Liver (tissue), 9 donors: ENCODE results near the gene CCS. TPM values are rescaled to one million over a fixed set of nuclear protein-coding genes. Genes with fewer than 3 reads are reported as not detected.

Source experiments
- DNase-seq: peaks from one replicate; pipeline ENCODE4 v3.0.0-alpha.2; 2017; ENCODE audit warnings: low spot score
- H3K27ac ChIP-seq, 2 donors: one replicate each; pipeline ENCODE4 v1.7.0; 2013; ENCODE audit warnings: inconsistent platforms in 2 of 2, low read length in 2 of 2, control low read depth in 1 of 2, low read depth in 1 of 2, mild to moderate bottlenecking in 1 of 2
- H3K27me3 ChIP-seq, 4 donors: one replicate each; pipeline versions ENCODE4 v1.6.1 to v1.7.0; 2013; ENCODE audit warnings: low read length in 3 of 4, inconsistent platforms in 1 of 4, mild to moderate bottlenecking in 1 of 4, moderate library complexity in 1 of 4; ENCODE audit not compliant: control insufficient read depth in 4 of 4, insufficient read depth in 4 of 4
- H3K36me3 ChIP-seq, 4 donors: one replicate each; pipeline versions ENCODE4 v1.6.1 to v1.7.0; 2013; ENCODE audit warnings: low read length in 3 of 4, mild to moderate bottlenecking in 3 of 4, low read depth in 1 of 4, moderate library complexity in 1 of 4; ENCODE audit not compliant: control insufficient read depth in 4 of 4, insufficient read depth in 3 of 4
- H3K4me1 ChIP-seq, 4 donors: one replicate each; pipeline versions ENCODE4 v1.6.1 to v1.7.0; 2013; ENCODE audit warnings: low read length in 3 of 4, mild to moderate bottlenecking in 3 of 4, moderate library complexity in 1 of 4; ENCODE audit not compliant: control insufficient read depth in 4 of 4, insufficient read depth in 4 of 4
- H3K4me3 ChIP-seq, 3 donors: one replicate each; pipeline versions ENCODE4 v1.6.1 to v1.7.0; 2013; ENCODE audit warnings: low read length in 3 of 3, control low read depth in 1 of 3, low read depth in 1 of 3, mild to moderate bottlenecking in 1 of 3
- H3K9ac ChIP-seq, 2 donors: one replicate each; pipeline ENCODE4 v1.7.0; 2013; ENCODE audit warnings: low read length in 2 of 2, mild to moderate bottlenecking in 2 of 2, moderate library complexity in 2 of 2, control low read depth in 1 of 2, low read depth in 1 of 2
- H3K9me3 ChIP-seq, 4 donors: one replicate each; pipeline versions ENCODE4 v1.6.1 to v1.7.0; 2013; ENCODE audit warnings: low read length in 3 of 4; ENCODE audit not compliant: control insufficient read depth in 4 of 4
- EGR1 ChIP-seq, 2 donors: IDR thresholded peaks; 2 replicates each; pipeline ENCODE4 v1.6.1; 2016 to 2018; ENCODE audit warnings: antibody characterized with exemption in 2 of 2, low read depth in 2 of 2
- FOXA1 ChIP-seq: IDR thresholded peaks from 2 replicates; pipeline ENCODE4 v1.6.1; 2016; ENCODE audit warnings: antibody characterized with exemption
- FOXA2 ChIP-seq: IDR thresholded peaks from 2 replicates; pipeline ENCODE4 v1.6.1; 2016; ENCODE audit warnings: antibody characterized with exemption
- GABPA ChIP-seq, 2 donors: IDR thresholded peaks in 1 of 2; conservative IDR thresholded peaks in 1 of 2; 2 replicates each; pipeline ENCODE4 v1.6.1; 2016; ENCODE audit warnings: antibody characterized with exemption in 2 of 2, mild to moderate bottlenecking in 1 of 2, moderate library complexity in 1 of 2
- HNF4A ChIP-seq, 2 donors: conservative IDR thresholded peaks; 2 replicates each; pipeline ENCODE4 v1.6.1; 2016; ENCODE audit warnings: antibody characterized with exemption in 2 of 2, mild to moderate bottlenecking in 2 of 2
- HNF4G ChIP-seq: IDR thresholded peaks from 2 replicates; pipeline ENCODE4 v1.6.1; 2016; ENCODE audit warnings: antibody characterized with exemption
- JUND ChIP-seq, 2 donors: IDR thresholded peaks; 2 replicates each; pipeline ENCODE4 v1.6.1; 2016; ENCODE audit warnings: antibody characterized with exemption in 2 of 2
- NR2F2 ChIP-seq: IDR thresholded peaks from 2 replicates; pipeline ENCODE4 v1.6.1; 2016; ENCODE audit warnings: antibody characterized with exemption
- RAD21 ChIP-seq, 2 donors: IDR thresholded peaks; 2 replicates each; pipeline ENCODE4 v1.6.1; 2016; ENCODE audit warnings: antibody characterized with exemption in 2 of 2, mild to moderate bottlenecking in 2 of 2
- RXRA ChIP-seq, 2 donors: IDR thresholded peaks; 2 replicates each; pipeline ENCODE4 v1.6.1; 2017 to 2018; ENCODE audit warnings: antibody characterized with exemption in 2 of 2, mild to moderate bottlenecking in 1 of 2
- SP1 ChIP-seq: IDR thresholded peaks from 2 replicates; pipeline ENCODE4 v1.6.1; 2018; ENCODE audit warnings: antibody characterized with exemption, mild to moderate bottlenecking
- TAF1 ChIP-seq: conservative IDR thresholded peaks from 2 replicates; pipeline ENCODE4 v1.6.1; 2016; ENCODE audit warnings: antibody characterized with exemption, mild to moderate bottlenecking
- YY1 ChIP-seq: IDR thresholded peaks from 2 replicates; pipeline ENCODE4 v1.6.1; 2016; ENCODE audit warnings: antibody characterized with exemption, mild to moderate bottlenecking
- WGBS: extraction: QIAGEN DNeasy Blood & Tissue Kit; methylation state at CpG from one replicate; pipeline ENCODE4 v1.1.7; 2013; 5-methylcytosine and 5-hydroxymethylcytosine counted together
- polyA plus RNA-seq, 2 donors: library from polyadenylated mRNA; stranded (reverse) in 1 of 2; unstranded in 1 of 2; fragments of 200-250 nt in 1 of 2; fragments of >200 nt in 1 of 2; fragmentation: Nextera tagmentation in 1 of 2; extraction: Ambion mirVana in 1 of 2; gene quantifications; one replicate each; pipeline versions ENCODE4 v1.2.1 to v1.2.3, GENCODE V29; 2013 to 2015
- total RNA-seq, 2 donors: library from RNA; depleted of rRNA; stranded (reverse); fragments of >200 nt; gene quantifications; one replicate each; pipeline ENCODE4 v1.2.3, GENCODE V29; 2014
- TF ChIP-seq, protein P1 (sequence below): IDR thresholded peaks from 2 replicates; pipeline ENCODE4 v1.6.1; 2016; ENCODE audit warnings: antibody characterized with exemption, mild to moderate bottlenecking
- TF ChIP-seq, protein P2 (sequence below): IDR thresholded peaks from 2 replicates; pipeline ENCODE4 v1.6.1; 2016; ENCODE audit warnings: antibody characterized with exemption
- TF ChIP-seq, protein P3 (sequence below): IDR thresholded peaks from 2 replicates; pipeline ENCODE4 v1.6.1; 2016; ENCODE audit warnings: antibody characterized with exemption
- TF ChIP-seq, protein P4 (sequence below): IDR thresholded peaks from 2 replicates; pipeline ENCODE4 v1.6.1; 2016; ENCODE audit warnings: antibody characterized with exemption
- TF ChIP-seq, protein P5 (sequence below): fragments of 150-350 bp; IDR thresholded peaks from 2 replicates; pipeline ENCODE4 v1.5.1; 2017; ENCODE audit warnings: improper control_type of control experiment, low read depth, low read length; ENCODE audit not compliant: missing input control
- donor health status: healthy.
- donor health status: healthy.
- donor health status: healthy.
- donor health status: healthy.
- donor health status: healthy.

The CCS gene
- total and polyA plus RNA-seq, 4 donors = 30.2 to 80.2 (median 46.8) TPM

DNA sequence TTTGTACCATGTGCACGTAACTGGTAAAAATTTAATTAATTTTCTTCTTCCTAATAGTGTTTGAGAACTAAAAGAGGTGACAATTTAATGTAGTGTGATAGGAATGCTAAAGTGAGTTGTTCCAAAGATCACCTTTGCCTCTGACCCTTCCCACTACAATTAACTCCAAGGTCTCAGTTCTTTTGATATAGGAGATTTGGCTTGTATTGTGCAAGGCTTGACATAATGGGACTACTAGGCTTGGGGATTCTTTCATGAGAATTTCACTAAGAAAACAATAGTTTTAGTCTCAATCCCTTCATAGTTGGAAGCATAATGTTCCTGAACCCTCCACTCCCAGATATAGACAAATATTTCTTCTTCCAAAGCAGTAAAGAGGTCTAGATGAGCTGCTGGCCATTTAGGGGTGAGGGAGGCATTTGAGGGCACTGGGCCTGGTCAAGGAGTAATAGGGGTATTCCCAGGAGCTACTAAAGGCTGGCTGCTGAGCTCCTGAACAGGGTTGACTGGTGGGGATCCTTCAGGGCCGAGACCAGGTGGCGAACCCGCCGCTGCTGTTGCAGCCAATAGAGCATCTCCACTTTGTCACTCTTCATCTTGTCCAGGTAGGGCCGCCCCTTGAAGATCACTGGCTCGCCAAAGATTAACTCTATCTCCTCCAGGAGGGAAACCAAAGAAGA is 2.8 kb upstream of the CCS start:
- Histone ChIP-seq H3K36me3 (no peaks in the 10 kb centered on the region), H3K27ac (no peak overlapping the region), H3K9ac (no peak overlapping the region), H3K27me3 (no peaks in the 10 kb centered on the region), H3K4me1 (peaks cover 13 to 31% (median 24%) of the 10 kb centered on the region in 4 donors), H3K9me3 (no peaks in the 10 kb centered on the region), H3K4me3 (no peak overlapping the region)
- DNase-seq = no peak
- TF ChIP-seq, protein P1, sequence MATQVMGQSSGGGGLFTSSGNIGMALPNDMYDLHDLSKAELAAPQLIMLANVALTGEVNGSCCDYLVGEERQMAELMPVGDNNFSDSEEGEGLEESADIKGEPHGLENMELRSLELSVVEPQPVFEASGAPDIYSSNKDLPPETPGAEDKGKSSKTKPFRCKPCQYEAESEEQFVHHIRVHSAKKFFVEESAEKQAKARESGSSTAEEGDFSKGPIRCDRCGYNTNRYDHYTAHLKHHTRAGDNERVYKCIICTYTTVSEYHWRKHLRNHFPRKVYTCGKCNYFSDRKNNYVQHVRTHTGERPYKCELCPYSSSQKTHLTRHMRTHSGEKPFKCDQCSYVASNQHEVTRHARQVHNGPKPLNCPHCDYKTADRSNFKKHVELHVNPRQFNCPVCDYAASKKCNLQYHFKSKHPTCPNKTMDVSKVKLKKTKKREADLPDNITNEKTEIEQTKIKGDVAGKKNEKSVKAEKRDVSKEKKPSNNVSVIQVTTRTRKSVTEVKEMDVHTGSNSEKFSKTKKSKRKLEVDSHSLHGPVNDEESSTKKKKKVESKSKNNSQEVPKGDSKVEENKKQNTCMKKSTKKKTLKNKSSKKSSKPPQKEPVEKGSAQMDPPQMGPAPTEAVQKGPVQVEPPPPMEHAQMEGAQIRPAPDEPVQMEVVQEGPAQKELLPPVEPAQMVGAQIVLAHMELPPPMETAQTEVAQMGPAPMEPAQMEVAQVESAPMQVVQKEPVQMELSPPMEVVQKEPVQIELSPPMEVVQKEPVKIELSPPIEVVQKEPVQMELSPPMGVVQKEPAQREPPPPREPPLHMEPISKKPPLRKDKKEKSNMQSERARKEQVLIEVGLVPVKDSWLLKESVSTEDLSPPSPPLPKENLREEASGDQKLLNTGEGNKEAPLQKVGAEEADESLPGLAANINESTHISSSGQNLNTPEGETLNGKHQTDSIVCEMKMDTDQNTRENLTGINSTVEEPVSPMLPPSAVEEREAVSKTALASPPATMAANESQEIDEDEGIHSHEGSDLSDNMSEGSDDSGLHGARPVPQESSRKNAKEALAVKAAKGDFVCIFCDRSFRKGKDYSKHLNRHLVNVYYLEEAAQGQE = no peak
- TF ChIP-seq NR2F2 (no peak), RAD21 (IDR thresholded peaks at IDR 0.05) (no peak), TAF1 (no peak)
- WGBS = 96% methylated on average over 7 of the region's 7 CpGs

DNA sequence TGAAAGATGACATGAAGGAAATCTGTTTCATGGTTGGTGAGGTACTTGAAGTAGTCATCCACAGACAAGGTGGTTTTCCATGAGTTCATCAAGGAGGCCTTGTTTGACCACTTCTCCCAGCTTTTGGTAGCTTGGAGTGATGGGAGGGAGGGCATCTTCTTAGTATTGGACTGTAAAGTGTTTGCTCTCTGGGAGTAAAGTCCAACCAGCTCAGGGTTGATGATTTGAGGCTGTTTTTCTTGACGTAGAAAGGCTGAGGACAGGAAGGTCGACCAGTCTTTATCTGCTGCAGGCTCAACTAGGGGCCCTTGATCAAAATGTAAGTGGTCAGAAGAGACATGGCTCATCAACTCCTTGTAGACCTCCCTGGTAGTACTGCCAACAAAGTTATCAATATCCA is 1.8 kb upstream of the CCS start:
- no peak for DNase-seq
- 25% methylated on average over 2 of the region's 2 CpGs for WGBS
- no peaks in the 10 kb centered on the region for H3K27me3 ChIP-seq
- no peak overlapping the region for H3K27ac ChIP-seq
- no peak overlapping the region for H3K4me3 ChIP-seq
- peaks cover 13 to 35% (median 27%) of the 10 kb centered on the region in 4 donors for H3K4me1 ChIP-seq
- H3K9me3 ChIP-seq = no peaks in the 10 kb centered on the region
- no peak overlapping the region for H3K9ac ChIP-seq
- TF ChIP-seq, protein P2, sequence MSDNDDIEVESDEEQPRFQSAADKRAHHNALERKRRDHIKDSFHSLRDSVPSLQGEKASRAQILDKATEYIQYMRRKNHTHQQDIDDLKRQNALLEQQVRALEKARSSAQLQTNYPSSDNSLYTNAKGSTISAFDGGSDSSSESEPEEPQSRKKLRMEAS = no peak
- TF ChIP-seq HNF4A (conservative IDR thresholded peaks at IDR 0.05) (peak; percentile 89 to 93), SP1 (peak; percentile 43), HNF4G (peak; percentile 68), GABPA (IDR thresholded peaks at IDR 0.05 in 1 of 2, conservative IDR thresholded peaks at IDR 0.05 in 1 of 2) (no peak), NR2F2 (no peak), RXRA (IDR thresholded peaks at IDR 0.05) (peak in 1 of 2 donors; percentile 48), JUND (IDR thresholded peaks at IDR 0.05) (no peak), EGR1 (IDR thresholded peaks at IDR 0.05; ENCODE audit: low read depth in 2 of 2) (no peak), RAD21 (IDR thresholded peaks at IDR 0.05) (peak in 1 of 2 donors; percentile 13), FOXA1 (no peak), YY1 (peak; percentile 24), TAF1 (no peak), FOXA2 (no peak)
- TF ChIP-seq, protein P3, sequence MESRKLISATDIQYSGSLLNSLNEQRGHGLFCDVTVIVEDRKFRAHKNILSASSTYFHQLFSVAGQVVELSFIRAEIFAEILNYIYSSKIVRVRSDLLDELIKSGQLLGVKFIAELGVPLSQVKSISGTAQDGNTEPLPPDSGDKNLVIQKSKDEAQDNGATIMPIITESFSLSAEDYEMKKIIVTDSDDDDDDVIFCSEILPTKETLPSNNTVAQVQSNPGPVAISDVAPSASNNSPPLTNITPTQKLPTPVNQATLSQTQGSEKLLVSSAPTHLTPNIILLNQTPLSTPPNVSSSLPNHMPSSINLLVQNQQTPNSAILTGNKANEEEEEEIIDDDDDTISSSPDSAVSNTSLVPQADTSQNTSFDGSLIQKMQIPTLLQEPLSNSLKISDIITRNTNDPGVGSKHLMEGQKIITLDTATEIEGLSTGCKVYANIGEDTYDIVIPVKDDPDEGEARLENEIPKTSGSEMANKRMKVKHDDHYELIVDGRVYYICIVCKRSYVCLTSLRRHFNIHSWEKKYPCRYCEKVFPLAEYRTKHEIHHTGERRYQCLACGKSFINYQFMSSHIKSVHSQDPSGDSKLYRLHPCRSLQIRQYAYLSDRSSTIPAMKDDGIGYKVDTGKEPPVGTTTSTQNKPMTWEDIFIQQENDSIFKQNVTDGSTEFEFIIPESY = no peak
- TF ChIP-seq, protein P4, sequence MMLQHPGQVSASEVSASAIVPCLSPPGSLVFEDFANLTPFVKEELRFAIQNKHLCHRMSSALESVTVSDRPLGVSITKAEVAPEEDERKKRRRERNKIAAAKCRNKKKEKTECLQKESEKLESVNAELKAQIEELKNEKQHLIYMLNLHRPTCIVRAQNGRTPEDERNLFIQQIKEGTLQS = no peak
- TF ChIP-seq, protein P1 = no peak
- TF ChIP-seq, protein P5, sequence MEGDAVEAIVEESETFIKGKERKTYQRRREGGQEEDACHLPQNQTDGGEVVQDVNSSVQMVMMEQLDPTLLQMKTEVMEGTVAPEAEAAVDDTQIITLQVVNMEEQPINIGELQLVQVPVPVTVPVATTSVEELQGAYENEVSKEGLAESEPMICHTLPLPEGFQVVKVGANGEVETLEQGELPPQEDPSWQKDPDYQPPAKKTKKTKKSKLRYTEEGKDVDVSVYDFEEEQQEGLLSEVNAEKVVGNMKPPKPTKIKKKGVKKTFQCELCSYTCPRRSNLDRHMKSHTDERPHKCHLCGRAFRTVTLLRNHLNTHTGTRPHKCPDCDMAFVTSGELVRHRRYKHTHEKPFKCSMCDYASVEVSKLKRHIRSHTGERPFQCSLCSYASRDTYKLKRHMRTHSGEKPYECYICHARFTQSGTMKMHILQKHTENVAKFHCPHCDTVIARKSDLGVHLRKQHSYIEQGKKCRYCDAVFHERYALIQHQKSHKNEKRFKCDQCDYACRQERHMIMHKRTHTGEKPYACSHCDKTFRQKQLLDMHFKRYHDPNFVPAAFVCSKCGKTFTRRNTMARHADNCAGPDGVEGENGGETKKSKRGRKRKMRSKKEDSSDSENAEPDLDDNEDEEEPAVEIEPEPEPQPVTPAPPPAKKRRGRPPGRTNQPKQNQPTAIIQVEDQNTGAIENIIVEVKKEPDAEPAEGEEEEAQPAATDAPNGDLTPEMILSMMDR = no peak
- H3K36me3 ChIP-seq = no peaks in the 10 kb centered on the region
